Measurements from ENCODE around the gene RASSF7.

The RASSF7 gene

GRCh38 chr11:578276-579035 lies 17.7 kb downstream of the RASSF7 start (continued):
- TF ChIP-seq ZNF354C (tag by site-specific recombination; IDR thresholded peaks at IDR 0.05; ENCODE audit: borderline replicate concordance, low read depth) (no peak), ZNF555 (tag by site-specific recombination; conservative IDR thresholded peaks at IDR 0.05) (no peak), KLF7 (tag by site-specific recombination; IDR thresholded peaks at IDR 0.05; ENCODE audit: borderline replicate concordance) (no peak)

- H3K9me3 ChIP-seq (ENCODE audit: control insufficient read depth, insufficient read depth, low read depth, low read length), result no peaks in the 10 kb centered on the region
- POLR2A ChIA-PET, result no interaction called here
- H3K4me3 ChIP-seq (ENCODE audit: low read depth, low read length), result no peak overlapping the region
- peaks cover 5% of the 10 kb centered on the region for H3K4me1 ChIP-seq (ENCODE audit: control insufficient read depth, insufficient read depth, low read length)
- H3K36me3 ChIP-seq (ENCODE audit: control insufficient read depth in 2 of 2, insufficient read depth in 1 of 2, low read length in 2 of 2), result peaks cover 3 to 56% of the 10 kb centered on the region in 2 experiments; a peak in 2 of 3 replicates
- no peak overlapping the region for H3K27ac ChIP-seq (ENCODE audit: extremely low read depth, low read depth, low read length)
- CTCF ChIA-PET, result interaction anchor here (1.1 kb wide), 1 partner anchor 25 kb away, joined by 3 read pairs; no protein-coding TSS in a partner anchor
- TF ChIP-seq OSR2 (tag by site-specific recombination; IDR thresholded peaks at IDR 0.05) (no peak), ZNF514 (tag by site-specific recombination; IDR thresholded peaks at IDR 0.05) (no peak)
Measured at GRCh38 chr11:579830-580601, 19.2 kb downstream of the RASSF7 start.

- H3K9me3 ChIP-seq (ENCODE audit: control insufficient read depth, insufficient read depth, low read depth, low read length), result no peaks in the 10 kb centered on the region
- H3K4me1 ChIP-seq (ENCODE audit: control insufficient read depth, insufficient read depth, low read length), result peaks cover 5% of the 10 kb centered on the region; the same call in 1 of the 2 replicates
- H3K36me3 ChIP-seq (ENCODE audit: control insufficient read depth in 2 of 2, insufficient read depth in 1 of 2, low read length in 2 of 2), result peaks cover 3 to 66% of the 10 kb centered on the region in 2 experiments; a peak in 2 of 3 replicates
- H3K27ac ChIP-seq (ENCODE audit: extremely low read depth, low read depth, low read length), result no peak overlapping the region
- no peak overlapping the region for H3K4me3 ChIP-seq (ENCODE audit: low read depth, low read length)
- CTCF ChIA-PET, result no interaction called here
- POLR2A ChIA-PET, result interaction anchor here (0.7 kb wide), 1 partner anchor 14 kb away, joined by 3 read pairs; no protein-coding TSS in a partner anchor
- TF ChIP-seq ZNF16 (tag by site-specific recombination; IDR thresholded peaks at IDR 0.05; ENCODE audit: low read depth) (no peak), ZNF558 (tag by site-specific recombination; IDR thresholded peaks at IDR 0.05) (no peak), ZNF596 (tag by site-specific recombination; IDR thresholded peaks at IDR 0.05) (no peak), OSR2 (tag by site-specific recombination; IDR thresholded peaks at IDR 0.05) (no peak), MEIS1 (CRISPR knock-in tag; IDR thresholded peaks at IDR 0.05; ENCODE audit: borderline replicate concordance) (no peak), ZFP41 (tag by site-specific recombination; IDR thresholded peaks at IDR 0.05; ENCODE audit: borderline replicate concordance) (no peak), ZFP37 (tag by site-specific recombination; IDR thresholded peaks at IDR 0.05) (no peak)
Measured at GRCh38 chr11:581342-581741, 20.6 kb downstream of the RASSF7 start.

- ChIA-PET POLR2A (no interaction called here), CTCF (no interaction called here)
- Histone ChIP-seq H3K36me3 (ENCODE audit: control insufficient read depth in 2 of 2, insufficient read depth in 1 of 2, low read length in 2 of 2) (peaks cover 3 to 70% of the 10 kb centered on the region in 2 experiments; a peak in 2 of 3 replicates), H3K4me3 (ENCODE audit: low read depth, low read length) (no peak overlapping the region), H3K27ac (ENCODE audit: extremely low read depth, low read depth, low read length) (no peak overlapping the region), H3K4me1 (ENCODE audit: control insufficient read depth, insufficient read depth, low read length) (peaks cover 5% of the 10 kb centered on the region; the same call in 1 of the 2 replicates), H3K9me3 (ENCODE audit: control insufficient read depth, insufficient read depth, low read depth, low read length) (no peaks in the 10 kb centered on the region)
- TF ChIP-seq PATZ1 (tag by site-specific recombination; IDR thresholded peaks at IDR 0.05) (no peak), AEBP2 (tag by site-specific recombination; IDR thresholded peaks at IDR 0.05; ENCODE audit: borderline replicate concordance) (no peak), ZNF548 (tag by site-specific recombination; IDR thresholded peaks at IDR 0.05) (no peak), ZNF132 (tag by site-specific recombination; IDR thresholded peaks at IDR 0.05; ENCODE audit: borderline replicate concordance) (no peak), OVOL3 (tag by site-specific recombination; IDR thresholded peaks at IDR 0.05) (no peak), ZNF169 (tag by site-specific recombination; IDR thresholded peaks at IDR 0.05) (no peak), MZF1 (tag by site-specific recombination; IDR thresholded peaks at IDR 0.05; ENCODE audit: borderline replicate concordance) (no peak), ZNF362 (tag by site-specific recombination; IDR thresholded peaks at IDR 0.05) (no peak), ZSCAN23 (tag by site-specific recombination; IDR thresholded peaks at IDR 0.05) (no peak), ZNF670 (tag by site-specific recombination; IDR thresholded peaks at IDR 0.05; ENCODE audit: low read depth) (no peak), ZNF391 (tag by site-specific recombination; IDR thresholded peaks at IDR 0.05; ENCODE audit: borderline replicate concordance, low read depth) (no peak), ZNF157 (tag by site-specific recombination; IDR thresholded peaks at IDR 0.05) (no peak), ZBTB1 (tag by site-specific recombination; IDR thresholded peaks at IDR 0.05) (no peak)
Measured at GRCh38 chr11:581752-582151, 21.0 kb downstream of the RASSF7 start.

All from HEK293 (cell line).